ENCODE data around the gene ELL. TPM values are rescaled to one million over a fixed set of nuclear protein-coding genes. Genes with fewer than 3 reads are reported as not detected.

ELL gene
- total and polyA plus RNA-seq, 2 experiments from 2014 or later: 11.3 to 20.1 TPM

GRCh38 chr19:18426416-18426767, 95.5 kb downstream of the ELL start:
- Histone ChIP-seq H3K9me2 (ENCODE audit: insufficient read depth) (no peaks in the 10 kb centered on the region), H3K36me3 (ENCODE audit: insufficient read depth) (no peaks in the 10 kb centered on the region), H3K4me3 (no peak overlapping the region), H3F3A (replicated peaks; ENCODE audit: low read depth) (no peaks in the 10 kb centered on the region; the same call in 1 of the 2 replicates), H2AFZ (no peak overlapping the region), H3K4me1 (ENCODE audit: insufficient read depth) (peaks cover 30% of the 10 kb centered on the region; the same call in 1 of the 2 replicates), H3K4me2 (no peak overlapping the region), H3K27me3 (ENCODE audit: insufficient read depth) (peaks cover 3% of the 10 kb centered on the region; the same call in 1 of the 2 replicates), H3K27ac (ENCODE audit: low read depth) (no peak overlapping the region), H4K20me1 (replicated peaks; ENCODE audit: insufficient read depth) (peaks cover 6% of the 10 kb centered on the region; the same call in 1 of the 2 replicates), H3K79me2 (replicated peaks; ENCODE audit: insufficient read depth) (no peaks in the 10 kb centered on the region)
- no peaks in the 10 kb centered on the region for H3K9me3 Mint-ChIP-seq
- TF ChIP-seq EZH2 (IDR thresholded peaks at IDR 0.05; ENCODE audit: low read depth, unreplicated experiment): no peak
- no peak for TF ChIP-seq POLR2AphosphoS5 (IDR thresholded peaks at IDR 0.05; ENCODE audit: low read depth)
- TF ChIP-seq ETS1 (IDR thresholded peaks at IDR 0.05): no peak
- no peak for TF ChIP-seq CTCF (conservative IDR thresholded peaks at IDR 0.05; ENCODE audit: low read depth in 2 of 2)
- no peak for TF ChIP-seq REST (IDR thresholded peaks at IDR 0.05; ENCODE audit: unreplicated experiment)
- TF ChIP-seq NANOG (IDR thresholded peaks at IDR 0.05; ENCODE audit: borderline replicate concordance): no peak
- no peak for TF ChIP-seq JUNB (IDR thresholded peaks at IDR 0.05; ENCODE audit: unreplicated experiment)
- TF ChIP-seq STAT1 (IDR thresholded peaks at IDR 0.05; ENCODE audit: unreplicated experiment): no peak
- TF ChIP-seq ZNF331 (CRISPR knock-in tag; IDR thresholded peaks at IDR 0.05; ENCODE audit: low read depth): no peak
- TF ChIP-seq EZH2phosphoT487 (IDR thresholded peaks at IDR 0.05; ENCODE audit: unreplicated experiment): no peak
- no peak for TF ChIP-seq CREB1 (CRISPR knock-in tag; IDR thresholded peaks at IDR 0.05; ENCODE audit: low read depth)
- no peak for DNase-seq (ENCODE audit: low spot score)
- H3K27me3 Mint-ChIP-seq (ENCODE audit: insufficient read depth, low read depth, poor library complexity): peaks cover 18% of the 10 kb centered on the region
- no peak for ATAC-seq
- no peaks in the 10 kb centered on the region for H3K36me3 Mint-ChIP-seq (ENCODE audit: low read depth)
- no peak overlapping the region for H3K4me3 Mint-ChIP-seq
- no peak overlapping the region for H3K27ac Mint-ChIP-seq
- H3K4me1 Mint-ChIP-seq: peaks cover 26% of the 10 kb centered on the region
